SK-N-SH treated with all-trans-retinoic acid at 6 μM for 48 hours (cell line): ENCODE data around the gene SLC2A11.

Experiments
- ATAC-seq: fragments of 200-7000 bp; cut with Tn5 transposase; 3 replicates; pipeline ENCODE4 v1.9.1; 2020; ENCODE audit warnings: mild to moderate bottlenecking, moderate library complexity
- BACH2 ChIP-seq: fragments of 250-450 bp; sonication (Bioruptor Pico); IDR thresholded peaks from 2 replicates; pipeline ENCODE4 v1.9.0; 2021; ENCODE audit warnings: mild to moderate bottlenecking, borderline replicate concordance
- CSDC2 ChIP-seq: fragments of 250-450 bp; sonication (Bioruptor Pico); IDR thresholded peaks from 2 replicates; pipeline ENCODE4 v1.5.0; 2020; ENCODE audit warnings: mild to moderate bottlenecking, moderate library complexity
- CSRNP3 ChIP-seq: fragments of 250-450 bp; sonication (Bioruptor Pico); IDR thresholded peaks from 2 replicates; pipeline ENCODE4 v1.5.1; 2021; ENCODE audit warnings: mild to moderate bottlenecking, moderate library complexity
- ESRRG ChIP-seq: fragments of 250-450 bp; sonication (Bioruptor Pico); IDR thresholded peaks from 2 replicates; pipeline ENCODE4 v1.6.1; 2021; ENCODE audit warnings: mild to moderate bottlenecking
- GLIS3 ChIP-seq: fragments of 250-450 bp; sonication (Bioruptor Pico); IDR thresholded peaks from 2 replicates; pipeline ENCODE4 v1.5.0; 2020; ENCODE audit warnings: mild to moderate bottlenecking, moderate library complexity
- ISL1 ChIP-seq: fragments of 250-450 bp; sonication (Bioruptor Pico); IDR thresholded peaks from 2 replicates; pipeline ENCODE4 v2.1.2; 2022; ENCODE audit warnings: mild to moderate bottlenecking, moderate library complexity
- PPARA ChIP-seq: fragments of 250-450 bp; sonication (Bioruptor Pico); IDR thresholded peaks from 2 replicates; pipeline ENCODE4 v1.5.0; 2020; ENCODE audit warnings: mild to moderate bottlenecking, borderline replicate concordance
- RARB ChIP-seq: fragments of 250-450 bp; sonication (Bioruptor Pico); IDR thresholded peaks from 2 replicates; pipeline ENCODE4 v1.8.0; 2021; ENCODE audit warnings: mild to moderate bottlenecking, moderate library complexity
- SNAI2 ChIP-seq: fragments of 250-450 bp; sonication (Bioruptor Pico); IDR thresholded peaks from 2 replicates; pipeline ENCODE4 v1.5.0; 2020; ENCODE audit warnings: mild to moderate bottlenecking, moderate library complexity
- TOX ChIP-seq: fragments of 250-450 bp; sonication (Bioruptor Pico); IDR thresholded peaks from 2 replicates; pipeline ENCODE4 v1.8.0; 2021; ENCODE audit warnings: mild to moderate bottlenecking, moderate library complexity, borderline replicate concordance
- TSHZ2 ChIP-seq: fragments of 250-450 bp; sonication (Bioruptor Pico); IDR thresholded peaks from 2 replicates; pipeline ENCODE4 v1.5.0; 2020; ENCODE audit warnings: mild to moderate bottlenecking, moderate library complexity
- ZC3H10 ChIP-seq: fragments of 250-450 bp; sonication (Bioruptor Pico); IDR thresholded peaks from 2 replicates; pipeline ENCODE4 v1.5.1; 2021; ENCODE audit warnings: mild to moderate bottlenecking, moderate library complexity
- ZFP3 ChIP-seq: fragments of 250-450 bp; sonication (Bioruptor Pico); IDR thresholded peaks from 2 replicates; pipeline ENCODE4 v1.5.0; 2020; ENCODE audit warnings: mild to moderate bottlenecking, moderate library complexity
- ZFP30 ChIP-seq: fragments of 450-650 bp; formaldehyde crosslinking; IDR thresholded peaks from 2 replicates; pipeline ENCODE4 v1.5.0; 2022; ENCODE audit warnings: mild to moderate bottlenecking, moderate library complexity
- ZNF565 ChIP-seq: fragments of 450-650 bp; formaldehyde crosslinking; conservative IDR thresholded peaks from 2 replicates; pipeline ENCODE4 v1.5.0; 2020; ENCODE audit warnings: low read depth, mild to moderate bottlenecking, moderate library complexity
- ZNF70 ChIP-seq: fragments of 450-650 bp; formaldehyde crosslinking; IDR thresholded peaks from 2 replicates; pipeline ENCODE4 v1.5.0; 2020; ENCODE audit warnings: mild to moderate bottlenecking, moderate library complexity
- ZNF8 ChIP-seq: fragments of 450-650 bp; formaldehyde crosslinking; IDR thresholded peaks from 2 replicates; pipeline ENCODE4 v1.5.0; 2020; ENCODE audit warnings: mild to moderate bottlenecking, moderate library complexity
- TF ChIP-seq, protein P1 (sequence below): fragments of 250-450 bp; sonication (Bioruptor Pico); IDR thresholded peaks from 2 replicates; pipeline ENCODE4 v1.8.0; 2021; ENCODE audit warnings: low read depth, mild to moderate bottlenecking, moderate library complexity, borderline replicate concordance

Gene SLC2A11

GRCh38 chr22:23894710-23895598 lies 37.3 kb downstream of the SLC2A11 start:
- TF ChIP-seq SNAI2 (CRISPR knock-in tag) (no peak), ZC3H10 (CRISPR knock-in tag) (no peak), ISL1 (CRISPR knock-in tag) (no peak), TOX (CRISPR knock-in tag) (no peak), ZNF70 (CRISPR knock-in tag) (no peak), RARB (CRISPR knock-in tag) (no peak), CSDC2 (CRISPR knock-in tag) (no peak), ZNF8 (CRISPR knock-in tag) (no peak)
- TF ChIP-seq, all 23 proteins: peak for 0
- ATAC-seq: peak; percentile 62

- no peak for TF ChIP-seq TOX (CRISPR knock-in tag)
- no peak for TF ChIP-seq SNAI2 (CRISPR knock-in tag)
- TF ChIP-seq ESRRG (CRISPR knock-in tag): no peak
- no peak for TF ChIP-seq ZNF565 (CRISPR knock-in tag)
- ATAC-seq: no peak
Measured at GRCh38 chr22:23895599-23896144, 38.0 kb downstream of the SLC2A11 start.

DNA sequence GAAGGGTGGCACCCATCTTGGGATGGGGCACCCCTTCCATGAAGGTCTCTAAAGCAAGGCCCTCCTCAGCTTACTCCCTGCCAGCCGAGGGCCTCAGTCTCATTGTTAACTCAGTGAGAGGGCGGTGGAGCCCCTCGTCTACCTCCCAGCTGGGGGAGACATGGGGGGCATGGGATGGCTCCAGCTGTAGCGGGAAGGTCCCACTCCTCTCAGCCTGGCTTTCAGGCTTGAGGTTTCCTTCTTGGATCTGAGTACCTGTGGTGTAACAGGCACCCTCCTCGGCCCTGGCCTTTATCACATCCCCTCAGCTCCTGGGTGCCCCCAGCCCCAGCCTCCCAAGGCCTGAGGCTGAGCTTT lies 38.5 kb downstream of the SLC2A11 start:
- ATAC-seq: no peak
- TF ChIP-seq BACH2 (CRISPR knock-in tag) (no peak), CSRNP3 (CRISPR knock-in tag) (no peak)

DNA sequence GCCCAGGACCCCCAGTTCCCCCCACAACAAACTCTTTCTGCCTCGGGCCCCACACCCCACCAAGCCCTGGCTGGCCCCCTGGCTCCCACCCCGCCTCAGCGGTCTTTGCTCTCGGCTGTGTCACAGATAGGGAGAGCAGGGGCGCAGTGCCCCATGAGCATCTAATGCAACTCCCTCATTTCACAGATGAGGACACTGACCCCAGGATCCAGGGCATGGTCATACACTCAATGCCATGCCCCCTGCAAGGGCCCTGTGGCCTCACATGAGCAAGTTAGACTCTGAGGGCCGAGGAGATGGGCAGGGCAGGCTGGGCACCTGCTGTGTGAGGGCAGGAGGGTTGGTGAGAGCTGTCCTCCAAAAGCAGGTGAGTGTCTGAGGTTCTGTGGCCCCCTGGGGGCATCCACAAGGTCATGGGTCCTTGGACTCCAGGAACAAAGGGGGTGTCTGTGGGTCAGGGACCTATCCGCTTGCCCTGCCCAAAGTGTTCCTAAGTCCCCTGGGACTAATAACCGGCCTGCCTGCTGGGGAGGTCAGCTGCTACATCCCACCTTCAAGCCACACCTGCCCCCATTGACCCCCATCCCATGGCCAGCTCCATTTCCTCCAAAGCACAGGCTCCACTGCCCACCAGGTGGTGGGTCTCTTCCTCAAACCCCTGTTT lies 39.0 kb downstream of the SLC2A11 start:
- no peak for TF ChIP-seq GLIS3
- TF ChIP-seq BACH2 (CRISPR knock-in tag): no peak
- no peak for TF ChIP-seq TSHZ2 (CRISPR knock-in tag)
- TF ChIP-seq, protein P1, sequence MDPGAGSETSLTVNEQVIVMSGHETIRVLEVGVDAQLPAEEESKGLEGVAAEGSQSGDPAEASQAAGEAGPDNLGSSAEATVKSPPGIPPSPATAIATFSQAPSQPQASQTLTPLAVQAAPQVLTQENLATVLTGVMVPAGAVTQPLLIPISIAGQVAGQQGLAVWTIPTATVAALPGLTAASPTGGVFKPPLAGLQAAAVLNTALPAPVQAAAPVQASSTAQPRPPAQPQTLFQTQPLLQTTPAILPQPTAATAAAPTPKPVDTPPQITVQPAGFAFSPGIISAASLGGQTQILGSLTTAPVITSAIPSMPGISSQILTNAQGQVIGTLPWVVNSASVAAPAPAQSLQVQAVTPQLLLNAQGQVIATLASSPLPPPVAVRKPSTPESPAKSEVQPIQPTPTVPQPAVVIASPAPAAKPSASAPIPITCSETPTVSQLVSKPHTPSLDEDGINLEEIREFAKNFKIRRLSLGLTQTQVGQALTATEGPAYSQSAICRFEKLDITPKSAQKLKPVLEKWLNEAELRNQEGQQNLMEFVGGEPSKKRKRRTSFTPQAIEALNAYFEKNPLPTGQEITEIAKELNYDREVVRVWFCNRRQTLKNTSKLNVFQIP: no peak
- no peak for TF ChIP-seq ZNF565 (CRISPR knock-in tag)
- TF ChIP-seq ZNF8 (CRISPR knock-in tag): no peak
- no peak for TF ChIP-seq PPARA (CRISPR knock-in tag)
- TF ChIP-seq ESRRG (CRISPR knock-in tag): no peak
- TF ChIP-seq SNAI2 (CRISPR knock-in tag): no peak
- TF ChIP-seq ZFP30 (CRISPR knock-in tag): no peak
- TF ChIP-seq ISL1 (CRISPR knock-in tag): no peak
- no peak for TF ChIP-seq ZFP3 (CRISPR knock-in tag)
- no peak for TF ChIP-seq RARB (CRISPR knock-in tag)
- no peak for TF ChIP-seq CSRNP3 (CRISPR knock-in tag)
- no peak for ATAC-seq
